ENCODE data around the gene FOLR2.

DNA sequence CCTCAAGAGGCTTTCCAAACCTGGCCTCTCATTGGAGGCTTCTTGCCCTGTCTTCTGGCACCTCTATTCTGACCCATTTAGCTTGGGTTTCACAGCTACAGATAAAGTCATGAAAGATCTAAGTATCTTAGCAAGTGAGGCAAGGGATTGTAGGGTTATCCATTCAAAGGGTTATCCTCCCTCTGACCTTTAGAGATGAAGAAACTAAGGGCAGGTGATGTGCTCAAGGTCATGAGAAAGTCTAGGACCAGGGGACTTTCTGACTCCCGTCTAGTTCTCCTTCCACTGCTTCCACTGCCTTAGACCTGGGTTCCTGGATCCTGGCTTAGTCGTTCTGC is 20.1 kb downstream of the FOLR2 start:
- TF ChIP-seq POLR2AphosphoS5 (IDR thresholded peaks at IDR 0.05; ENCODE audit: low read depth, low read length) (no peak), POLR2A (IDR thresholded peaks at IDR 0.05; ENCODE audit: low read depth, low read length) (no peak), TAF1 (IDR thresholded peaks at IDR 0.05; ENCODE audit: borderline replicate concordance, low read depth, low read length) (no peak)

All from GM12892 (cell line).